ENCODE measurements around the gene HNRNPLL.
"Not testable (repeated sequence)": the region's sequence is repeated elsewhere in the genome, so short reads cannot be mapped to it uniquely, and the experiment has no call there.

HNRNPLL gene

GRCh38 chr2:38549071-38549704, 53.5 kb downstream of the HNRNPLL start:
- no peak overlapping the region for H3K27ac Mint-ChIP-seq
- no peak overlapping the region for H3K4me3 Mint-ChIP-seq

GRCh38 chr2:38547791-38548190, 54.9 kb downstream of the HNRNPLL start:
- CTCF ChIA-PET, result interaction anchor here (0.7 to 2.0 kb wide), 2 partner anchors 34 to 201 kb away, joined by 4 to 5 read pairs; no protein-coding TSS in a partner anchor

More at GRCh38 chr2:38549071-38549704, 53.5 kb downstream of the HNRNPLL start:
- Mint-ChIP-seq H3K4me1 (peaks cover 9% of the 10 kb centered on the region), H3K36me3 (no peaks in the 10 kb centered on the region), H3K9me3 (no peaks in the 10 kb centered on the region), H3K27me3 (peaks cover 10% of the 10 kb centered on the region)
- DNase-seq, result no peak
- CTCF ChIA-PET, result interaction anchor here (1.2 to 2.0 kb wide), 2 partner anchors 9 to 32 kb away, joined by 3 to 5 read pairs; no protein-coding TSS in a partner anchor

GRCh38 chr2:38546585-38546984, 56.1 kb downstream of the HNRNPLL start:
- no peaks in the 10 kb centered on the region for H3K9me3 Mint-ChIP-seq
- H3K4me3 Mint-ChIP-seq, result no peak overlapping the region
- H3K27me3 Mint-ChIP-seq, result peaks cover 14% of the 10 kb centered on the region
- CTCF ChIA-PET, result no interaction called here
- peaks cover 27% of the 10 kb centered on the region for H3K4me1 Mint-ChIP-seq
- DNase-seq, result no peak
- peak overlapping the region; percentile 5 for H3K27ac Mint-ChIP-seq
- H3K36me3 Mint-ChIP-seq, result no peaks in the 10 kb centered on the region

More at GRCh38 chr2:38547791-38548190, 54.9 kb downstream of the HNRNPLL start:
- H3K27me3 Mint-ChIP-seq, result peaks cover 10% of the 10 kb centered on the region
- no peaks in the 10 kb centered on the region for H3K9me3 Mint-ChIP-seq
- DNase-seq, result no peak
- peaks cover 19% of the 10 kb centered on the region for H3K4me1 Mint-ChIP-seq
- H3K4me3 Mint-ChIP-seq, result no peak overlapping the region
- no peaks in the 10 kb centered on the region for H3K36me3 Mint-ChIP-seq
- no peak overlapping the region for H3K27ac Mint-ChIP-seq

GRCh38 chr2:38546064-38546463, 56.7 kb downstream of the HNRNPLL start:
- Mint-ChIP-seq H3K27ac (no peak overlapping the region), H3K4me1 (peaks cover 31% of the 10 kb centered on the region)
- CTCF ChIA-PET, result interaction anchor here (1.1 kb wide), 1 partner anchor 35 kb away, joined by 3 read pairs; no protein-coding TSS in a partner anchor

DNA sequence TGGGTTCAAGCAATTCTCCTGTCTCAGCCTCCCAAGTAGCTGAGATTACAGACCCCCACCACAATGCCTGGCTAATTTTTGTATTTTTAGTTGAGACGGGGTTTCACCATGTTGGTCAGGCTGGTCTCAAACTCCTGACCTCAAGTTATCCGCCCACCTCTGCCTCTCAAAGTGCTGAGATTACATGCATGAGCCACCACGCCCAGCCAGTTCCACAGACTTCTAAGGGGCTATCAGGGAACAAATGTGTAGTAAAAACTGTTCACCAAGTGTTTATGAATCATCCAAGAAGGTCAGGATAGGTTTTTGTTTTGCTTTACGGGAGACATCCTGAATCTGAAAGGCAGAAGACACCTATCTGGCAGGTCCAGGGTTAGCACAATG, 60.5 kb downstream of the HNRNPLL start:
- DNase-seq, H3K4me3 Mint-ChIP-seq, H3K27ac Mint-ChIP-seq, H3K9me3 Mint-ChIP-seq, H3K36me3 Mint-ChIP-seq: not testable (repeated sequence)
- CTCF ChIA-PET, result interaction anchor here (0.6 to 0.9 kb wide), 4 partner anchors 9 to 198 kb away, joined by 3 read pairs; no protein-coding TSS in a partner anchor
- H3K4me1 Mint-ChIP-seq, result peaks cover 27% of the 10 kb centered on the region
- peaks cover 29% of the 10 kb centered on the region for H3K27me3 Mint-ChIP-seq

More at GRCh38 chr2:38546064-38546463, 56.7 kb downstream of the HNRNPLL start:
- Mint-ChIP-seq H3K4me3 (no peak overlapping the region), H3K36me3 (no peaks in the 10 kb centered on the region), H3K27me3 (peaks cover 18% of the 10 kb centered on the region), H3K9me3 (no peaks in the 10 kb centered on the region)
- no peak for DNase-seq

DNA sequence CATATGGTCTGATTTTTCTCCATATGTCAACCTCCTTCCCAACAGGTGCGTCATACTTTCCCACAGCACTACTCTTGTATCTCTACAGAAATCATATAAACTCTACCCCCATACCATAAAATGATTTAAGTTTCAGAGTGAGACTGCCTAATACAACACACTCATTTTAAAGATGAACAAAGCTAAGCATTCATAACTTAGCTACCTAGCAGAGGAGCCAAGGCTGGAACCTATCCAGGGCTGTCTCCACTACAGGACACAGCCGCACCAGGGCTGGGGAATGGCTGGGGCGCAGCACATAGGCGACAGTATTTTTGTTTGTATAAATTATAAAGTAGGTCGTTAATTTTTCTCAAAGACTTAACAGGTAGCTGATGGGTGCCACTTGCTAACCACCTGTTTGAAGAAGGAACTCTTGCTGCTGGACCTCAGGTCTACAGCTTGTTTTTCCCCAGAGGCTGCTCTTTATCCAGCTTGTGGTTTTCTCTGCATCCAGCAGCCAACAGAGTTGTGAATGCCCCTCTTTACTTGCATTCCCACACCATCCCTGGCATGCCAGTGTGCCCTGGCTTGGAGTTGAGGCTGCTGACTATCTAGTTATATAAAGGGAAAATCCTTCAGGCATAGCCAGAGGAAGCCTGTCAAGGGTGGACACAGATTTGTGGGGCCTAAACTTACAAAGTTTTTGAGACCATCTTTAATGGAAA, 62.0 kb downstream of the HNRNPLL start:
- no peak overlapping the region for H3K4me3 Mint-ChIP-seq
- H3K4me1 Mint-ChIP-seq, result peaks cover 30% of the 10 kb centered on the region
- DNase-seq, result no peak
- CTCF ChIA-PET, result interaction anchor here (1.2 to 2.2 kb wide), 2 partner anchors 41 to 181 kb away, joined by 3 to 13 read pairs; no protein-coding TSS in a partner anchor
- no peaks in the 10 kb centered on the region for H3K36me3 Mint-ChIP-seq
- no peak overlapping the region for H3K27ac Mint-ChIP-seq
- H3K9me3 Mint-ChIP-seq, result no peaks in the 10 kb centered on the region
- H3K27me3 Mint-ChIP-seq, result peaks cover 30% of the 10 kb centered on the region

- CTCF ChIA-PET, result interaction anchor here (0.9 to 1.6 kb wide), 4 partner anchors 17 to 202 kb away, joined by 3 to 5 read pairs (median 3); no protein-coding TSS in a partner anchor
- Mint-ChIP-seq H3K4me3 (no peak overlapping the region), H3K36me3 (no peaks in the 10 kb centered on the region), H3K4me1 (peaks cover 30% of the 10 kb centered on the region), H3K9me3 (no peaks in the 10 kb centered on the region), H3K27ac (no peak overlapping the region), H3K27me3 (peaks cover 41% of the 10 kb centered on the region)
- DNase-seq, result no peak
Observed at GRCh38 chr2:38539086-38539485, 63.6 kb downstream of the HNRNPLL start.

GRCh38 chr2:38537937-38538525, 64.7 kb downstream of the HNRNPLL start:
- no peaks in the 10 kb centered on the region for H3K9me3 Mint-ChIP-seq
- H3K27me3 Mint-ChIP-seq, result peaks cover 52% of the 10 kb centered on the region
- no peaks in the 10 kb centered on the region for H3K36me3 Mint-ChIP-seq
- H3K4me3 Mint-ChIP-seq, result no peak overlapping the region
- CTCF ChIA-PET, result interaction anchor here (0.9 to 3.2 kb wide), 6 partner anchors 13 to 208 kb away, joined by 3 to 22 read pairs (median 4); no protein-coding TSS in a partner anchor
- no peak overlapping the region for H3K27ac Mint-ChIP-seq
- peaks cover 24% of the 10 kb centered on the region for H3K4me1 Mint-ChIP-seq
- DNase-seq, result no peak

GRCh38 chr2:38537296-38537695, 65.4 kb downstream of the HNRNPLL start:
- H3K9me3 Mint-ChIP-seq, DNase-seq, H3K4me3 Mint-ChIP-seq, H3K36me3 Mint-ChIP-seq, H3K27ac Mint-ChIP-seq: not testable (repeated sequence)
- H3K4me1 Mint-ChIP-seq, result peaks cover 17% of the 10 kb centered on the region
- H3K27me3 Mint-ChIP-seq, result peaks cover 59% of the 10 kb centered on the region
- CTCF ChIA-PET, result interaction anchor here (0.6 to 3.2 kb wide), 14 partner anchors 12 to 568 kb away, joined by 3 to 22 read pairs (median 4); no protein-coding TSS in a partner anchor

DNA sequence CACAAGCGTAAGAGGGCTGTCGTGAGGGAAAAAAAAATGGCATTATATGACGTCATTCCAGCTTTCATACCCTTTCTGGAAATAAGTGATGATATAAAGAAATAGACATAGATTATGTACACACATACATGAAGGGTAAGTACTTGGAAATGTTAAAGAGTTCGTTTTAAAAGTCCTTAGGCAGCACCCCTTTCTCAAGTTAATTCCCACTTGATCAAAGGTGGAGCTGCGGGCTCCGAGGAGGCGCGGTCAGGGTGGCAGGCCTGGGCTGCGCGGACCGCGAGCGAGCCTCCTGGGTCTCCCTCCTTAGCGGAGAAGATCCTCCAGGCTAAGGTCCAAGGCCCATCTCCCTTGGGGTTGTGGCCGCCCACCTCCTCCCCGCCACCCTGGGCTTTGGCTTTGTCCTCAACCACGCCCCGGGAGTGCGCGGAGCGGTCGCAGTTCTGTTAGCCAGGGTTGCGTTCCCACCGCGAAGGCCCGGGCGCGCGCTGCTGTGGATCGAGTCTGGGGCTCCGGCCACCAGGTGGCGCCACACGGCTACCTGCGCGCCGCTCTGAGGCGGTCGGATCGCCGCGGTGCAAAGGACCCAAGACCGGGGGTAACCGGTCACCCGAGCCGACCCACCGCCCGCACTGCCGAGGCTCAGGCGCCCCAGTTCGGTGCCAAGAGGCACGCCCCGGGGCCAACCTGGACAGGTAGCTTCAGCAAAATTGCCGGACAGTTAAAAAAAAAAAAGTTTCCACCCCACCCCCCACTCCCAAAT, 66.8 kb downstream of the HNRNPLL start:
- CTCF ChIA-PET, result interaction anchor here (0.6 to 3.2 kb wide), 19 partner anchors 12 to 293 kb away, joined by 3 to 22 read pairs (median 4); no protein-coding TSS in a partner anchor
- peaks cover 6% of the 10 kb centered on the region for H3K4me1 Mint-ChIP-seq
- H3K9me3 Mint-ChIP-seq, result no peaks in the 10 kb centered on the region
- H3K36me3 Mint-ChIP-seq, result no peaks in the 10 kb centered on the region
- H3K4me3 Mint-ChIP-seq, result peak overlapping the region; percentile 37
- H3K27me3 Mint-ChIP-seq, result peaks cover 53% of the 10 kb centered on the region
- DNase-seq, result peak; percentile 83
- no peak overlapping the region for H3K27ac Mint-ChIP-seq

DNA sequence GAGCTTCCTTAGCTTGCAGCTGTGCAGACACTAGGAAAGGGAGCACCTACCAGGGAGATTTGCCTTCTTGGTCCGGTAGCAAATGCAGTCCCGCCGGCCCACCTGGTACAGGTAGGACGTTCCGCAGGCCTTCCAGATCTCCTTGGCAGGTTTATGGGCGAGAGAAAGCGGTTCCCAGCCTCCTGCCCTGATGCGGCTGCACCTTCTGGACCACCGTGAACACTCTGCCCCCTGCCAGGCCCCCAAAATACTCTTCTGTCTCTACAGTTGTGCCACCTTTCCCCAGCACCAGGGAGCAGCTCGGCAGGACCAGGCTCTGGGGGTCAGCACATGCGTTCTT, 67.4 kb downstream of the HNRNPLL start:
- no peak for DNase-seq
- Mint-ChIP-seq H3K36me3 (no peaks in the 10 kb centered on the region), H3K27me3 (peaks cover 55% of the 10 kb centered on the region), H3K4me1 (peaks cover 6% of the 10 kb centered on the region), H3K9me3 (no peaks in the 10 kb centered on the region), H3K4me3 (peak overlapping the region; percentile 23), H3K27ac (no peak overlapping the region)
- CTCF ChIA-PET, result interaction anchor here (0.7 to 3.2 kb wide), 9 partner anchors 28 to 293 kb away, joined by 3 to 22 read pairs (median 4); no protein-coding TSS in a partner anchor

GRCh38 chr2:38534746-38535403, 67.9 kb downstream of the HNRNPLL start:
- Mint-ChIP-seq H3K27ac (no peak overlapping the region), H3K4me1 (peaks cover 6% of the 10 kb centered on the region), H3K9me3 (no peaks in the 10 kb centered on the region), H3K4me3 (no peak overlapping the region), H3K27me3 (peaks cover 60% of the 10 kb centered on the region), H3K36me3 (no peaks in the 10 kb centered on the region)
- no peak for DNase-seq
- CTCF ChIA-PET, result interaction anchor here (0.7 to 3.2 kb wide), 13 partner anchors 27 to 219 kb away, joined by 3 to 22 read pairs (median 4); no protein-coding TSS in a partner anchor
